DMS114 treated with DMSO at 0.1 percent for 48 hours (cell line): ENCODE measurements around the gene TEAD4.

Experiments used
- DNase-seq: peaks from one replicate; lab custom pipeline; 2025; ENCODE audit not compliant: unreplicated experiment; lab: John Stamatoyannopoulos, UW

The TEAD4 gene

GRCh38 chr12:2999265-2999841, 40.2 kb downstream of the TEAD4 start:
- DNase-seq: no peak

DNA sequence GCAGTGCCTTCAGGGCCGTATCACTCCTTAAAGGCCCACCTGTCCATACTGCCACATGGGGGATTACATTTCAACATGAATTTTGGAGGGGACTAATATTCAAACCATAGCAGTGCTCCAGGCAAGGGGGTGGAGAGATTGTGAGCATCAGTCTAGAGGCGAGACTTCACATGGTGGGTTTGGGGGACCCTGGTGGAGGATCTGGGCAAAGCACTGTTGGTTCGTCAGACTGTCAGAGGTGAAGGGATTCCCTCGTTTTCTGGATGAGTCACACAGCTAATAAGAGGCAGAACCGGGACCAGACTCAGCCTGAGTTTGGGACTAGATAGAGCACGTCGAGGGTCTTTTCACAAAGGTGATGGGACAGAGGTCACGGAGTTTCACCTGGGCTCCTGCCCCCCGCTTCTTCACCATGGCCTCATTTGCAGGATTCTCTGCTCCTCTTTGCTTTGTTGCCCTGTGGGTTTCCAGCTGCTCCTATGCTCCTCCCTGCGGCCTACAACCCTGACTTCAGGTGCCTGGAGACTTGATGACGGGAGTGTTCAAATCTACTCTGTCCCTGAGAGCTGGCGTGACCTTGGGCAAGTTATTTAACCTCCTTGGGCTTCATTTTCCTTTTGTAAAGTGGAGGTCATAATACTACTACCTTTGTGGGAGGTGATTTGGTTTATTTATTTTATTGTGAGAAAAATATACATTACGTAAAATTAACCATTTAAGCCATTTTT, 41.5 kb downstream of the TEAD4 start:
- no peak for DNase-seq

- DNase-seq: no peak
Observed at GRCh38 chr12:3002646-3003045, 43.4 kb downstream of the TEAD4 start.

GRCh38 chr12:3003357-3003992, 44.3 kb downstream of the TEAD4 start:
- DNase-seq: no peak

DNA sequence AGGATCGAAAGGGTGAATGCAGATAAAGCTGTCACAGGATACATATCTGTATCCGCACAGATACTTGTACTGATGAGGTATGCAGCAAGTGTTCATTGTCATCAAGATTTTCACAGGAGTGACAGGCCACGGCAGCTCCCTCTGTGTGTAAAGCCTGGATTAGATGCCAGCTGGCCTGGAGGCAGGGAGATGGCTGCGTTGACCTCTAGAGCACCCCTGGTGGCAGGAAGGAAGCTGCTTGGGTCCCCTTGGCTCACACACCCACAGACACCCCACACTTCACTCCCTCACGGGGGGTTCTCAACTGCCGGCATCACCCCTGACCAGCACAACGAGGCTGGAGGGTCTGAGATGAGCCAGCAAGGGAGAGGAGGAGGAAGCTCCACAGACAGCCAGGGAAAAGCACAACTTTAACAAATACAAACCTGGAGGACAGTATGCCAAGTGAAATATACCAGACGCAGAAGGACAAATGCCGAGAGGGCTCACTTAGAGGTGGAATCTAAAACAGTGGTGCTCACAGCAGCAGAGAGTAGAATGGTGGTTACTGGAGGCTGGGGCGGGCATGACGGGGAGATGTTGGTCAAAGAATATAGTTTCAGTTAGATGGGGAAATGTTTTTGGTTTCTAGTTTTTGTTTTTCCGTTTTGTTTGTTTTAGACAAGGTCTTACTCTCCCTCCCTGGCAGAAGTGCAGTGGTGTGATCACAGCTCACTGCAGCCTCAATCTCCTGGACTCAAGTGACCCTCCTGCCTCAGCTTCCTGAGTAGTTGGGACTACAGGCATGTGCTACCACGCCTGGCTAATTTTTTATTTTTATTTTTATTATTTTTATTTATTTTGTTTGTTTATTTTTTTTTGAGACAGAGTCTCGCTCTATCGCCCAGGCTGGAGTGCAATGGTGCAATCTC, 45.7 kb downstream of the TEAD4 start:
- no peak for DNase-seq

GRCh38 chr12:3005736-3006135, 46.5 kb downstream of the TEAD4 start:
- DNase-seq: no peak

GRCh38 chr12:3009780-3010179, 50.6 kb downstream of the TEAD4 start:
- DNase-seq: no peak

DNA sequence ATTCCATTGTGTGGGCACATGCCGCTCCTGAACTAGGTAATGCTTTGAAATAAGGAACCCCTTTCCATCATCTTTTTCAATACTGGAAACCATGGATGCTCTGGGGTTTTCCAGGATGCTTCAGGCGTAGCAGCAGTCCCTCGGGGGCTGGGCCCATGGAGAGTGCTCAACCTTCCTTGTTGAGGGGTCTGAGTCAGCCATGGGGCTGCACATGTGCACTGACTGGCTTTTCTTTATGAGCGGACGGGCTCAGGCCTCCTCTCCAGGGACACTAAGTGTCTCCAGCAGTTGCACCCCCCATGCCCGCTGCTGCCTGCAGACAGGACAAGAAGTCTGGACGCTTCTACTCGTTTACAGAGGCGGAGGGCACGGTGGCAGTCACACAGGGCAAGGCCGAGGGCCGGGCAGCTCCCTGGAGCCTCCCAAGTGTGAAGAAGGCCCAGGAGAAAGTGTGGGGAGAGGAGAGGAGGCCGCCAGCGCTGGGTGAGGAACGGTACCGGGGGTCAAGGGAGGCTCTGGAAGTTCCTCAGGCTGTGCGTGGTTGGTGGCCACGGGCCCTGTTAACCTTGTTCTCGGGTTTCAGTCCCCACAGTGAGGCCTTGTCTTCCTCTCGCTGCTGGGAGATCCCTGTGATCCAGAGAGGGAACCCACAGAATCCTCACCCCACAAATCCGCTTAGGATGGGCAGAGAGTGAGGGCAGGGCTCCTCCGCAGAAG, 51.2 kb downstream of the TEAD4 start:
- no peak for DNase-seq

GRCh38 chr12:3012786-3013185, 53.6 kb downstream of the TEAD4 start:
- no peak for DNase-seq

- DNase-seq: no peak
Observed at GRCh38 chr12:3014641-3015040, 55.4 kb downstream of the TEAD4 start.

DNA sequence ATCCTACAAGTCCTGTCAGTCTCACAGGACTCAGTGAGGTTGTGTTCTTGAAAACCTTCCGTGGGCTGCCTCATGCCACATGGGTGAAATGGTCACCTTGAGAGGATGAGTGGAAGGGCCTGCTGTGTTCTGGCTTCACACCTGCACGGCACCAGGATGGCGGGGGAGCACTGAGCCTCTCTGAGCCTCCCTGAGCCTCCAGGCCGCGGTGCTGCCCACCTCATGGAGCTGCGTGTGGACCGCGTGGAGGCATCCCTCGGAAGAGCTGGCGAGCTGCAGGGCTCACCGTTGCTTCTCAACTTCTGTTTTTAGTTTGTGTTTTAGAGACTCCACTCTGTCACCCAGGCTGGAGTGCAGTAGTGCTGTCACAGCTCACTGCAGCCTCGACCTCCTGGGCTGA, 56.2 kb downstream of the TEAD4 start:
- no peak for DNase-seq

DNA sequence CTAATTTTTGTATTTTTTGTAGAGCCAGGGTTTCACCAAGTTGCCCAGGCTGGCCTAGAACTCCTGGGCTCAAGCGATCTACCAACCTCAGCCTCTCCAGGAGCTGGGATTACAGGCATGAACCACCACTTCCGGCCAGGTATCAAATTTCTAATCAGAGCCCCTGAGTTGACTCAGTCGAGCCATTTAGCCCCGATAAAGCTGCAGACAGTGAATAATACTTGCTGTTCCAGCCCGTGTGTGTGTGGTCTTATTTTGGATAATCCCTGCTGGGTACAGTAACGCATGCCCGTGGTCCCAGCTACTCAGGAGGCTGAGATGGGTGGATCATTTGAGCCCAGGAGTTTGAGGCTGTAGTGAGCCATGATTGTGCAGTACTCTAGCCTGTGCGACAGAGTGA, 57.0 kb downstream of the TEAD4 start:
- no peak for DNase-seq

- no peak for DNase-seq
Observed at GRCh38 chr12:3017281-3017680, 58.1 kb downstream of the TEAD4 start.

DNA sequence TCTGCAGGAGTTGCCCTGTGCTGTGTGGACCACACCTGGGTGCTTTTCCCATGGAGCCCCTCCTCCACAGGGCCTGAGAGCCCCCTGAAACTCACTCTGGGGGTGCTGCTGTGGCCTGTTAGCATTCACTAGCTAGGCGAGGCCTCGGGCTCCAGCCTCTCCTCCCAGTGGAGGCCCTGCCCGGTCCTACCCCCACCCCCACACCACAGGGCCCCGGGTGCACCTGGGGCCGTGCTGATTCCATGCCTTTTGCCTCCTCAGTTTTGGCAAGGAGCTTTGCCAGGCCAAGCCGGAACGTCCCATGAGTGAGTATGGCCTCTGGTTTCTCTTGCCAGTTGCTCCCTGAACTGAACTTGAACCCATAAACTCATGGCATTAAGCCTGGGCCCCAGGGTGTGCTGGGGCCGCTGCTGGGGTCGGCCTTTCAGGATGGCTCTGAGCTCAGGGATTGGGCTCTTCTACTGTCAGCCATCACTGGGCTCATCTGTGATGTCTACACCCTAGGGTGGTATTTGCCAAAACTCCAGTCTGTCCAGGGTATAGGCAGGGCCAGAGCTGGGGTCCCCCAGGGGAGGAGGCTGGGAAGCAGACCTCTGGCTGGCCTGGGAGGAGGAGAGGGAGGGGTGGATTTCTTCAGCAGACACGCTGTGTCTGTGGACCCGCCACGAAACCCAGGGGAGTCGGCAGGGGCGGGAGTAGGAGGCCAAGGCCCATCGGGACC, 59.2 kb downstream of the TEAD4 start:
- DNase-seq: no peak

DNA sequence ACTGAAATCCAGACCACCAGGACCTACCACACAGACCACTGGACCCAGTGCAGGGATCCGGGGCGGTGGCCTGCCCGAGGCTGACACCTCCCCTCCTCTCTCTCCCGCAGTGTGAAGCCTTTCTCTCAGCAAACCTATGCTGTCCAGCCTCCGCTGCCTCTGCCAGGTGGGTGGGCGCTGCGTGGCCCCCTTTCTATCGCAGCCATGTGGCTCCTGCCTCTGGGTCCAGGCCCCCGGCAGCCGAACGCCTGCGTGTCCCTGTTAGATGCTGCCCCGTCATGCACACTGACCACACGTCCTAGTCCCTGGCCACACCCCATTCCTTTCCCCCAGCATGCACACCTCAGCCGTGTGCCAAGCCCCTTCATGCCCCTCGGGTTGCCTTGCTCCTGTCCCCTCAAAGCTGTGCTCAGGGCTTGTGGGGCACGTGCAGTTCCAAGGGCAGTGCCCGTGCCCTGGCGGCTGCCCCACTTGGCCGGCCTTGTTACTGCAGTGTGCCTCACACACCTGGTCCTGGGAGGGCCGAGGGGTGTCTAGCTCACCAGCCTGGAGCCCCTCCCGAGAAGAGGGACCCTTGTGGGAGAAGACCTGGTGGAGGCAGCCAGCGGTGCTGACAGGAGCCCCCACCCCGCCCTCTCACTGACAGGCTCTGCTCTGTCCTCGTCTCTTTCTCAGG, 59.9 kb downstream of the TEAD4 start:
- no peak for DNase-seq

DNA sequence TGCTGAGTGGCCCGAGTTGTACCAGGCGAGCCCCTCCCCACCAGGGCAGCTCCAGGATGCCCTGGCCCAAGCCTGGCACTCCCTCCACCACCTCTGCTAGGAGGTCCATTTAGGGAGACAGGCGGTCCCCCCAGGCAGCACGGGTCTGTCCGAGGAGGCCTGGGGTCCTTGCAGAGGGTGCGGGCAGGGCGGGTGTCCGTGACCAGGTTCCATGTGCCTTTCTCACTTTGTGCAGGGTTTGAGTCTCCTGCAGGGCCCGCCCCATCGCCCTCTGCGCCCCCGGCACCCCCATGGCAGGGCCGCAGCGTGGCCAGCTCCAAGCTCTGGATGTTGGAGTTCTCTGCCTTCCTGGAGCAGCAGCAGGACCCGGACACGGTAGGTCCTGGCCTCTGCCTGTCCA, 61.2 kb downstream of the TEAD4 start:
- no peak for DNase-seq

DNA sequence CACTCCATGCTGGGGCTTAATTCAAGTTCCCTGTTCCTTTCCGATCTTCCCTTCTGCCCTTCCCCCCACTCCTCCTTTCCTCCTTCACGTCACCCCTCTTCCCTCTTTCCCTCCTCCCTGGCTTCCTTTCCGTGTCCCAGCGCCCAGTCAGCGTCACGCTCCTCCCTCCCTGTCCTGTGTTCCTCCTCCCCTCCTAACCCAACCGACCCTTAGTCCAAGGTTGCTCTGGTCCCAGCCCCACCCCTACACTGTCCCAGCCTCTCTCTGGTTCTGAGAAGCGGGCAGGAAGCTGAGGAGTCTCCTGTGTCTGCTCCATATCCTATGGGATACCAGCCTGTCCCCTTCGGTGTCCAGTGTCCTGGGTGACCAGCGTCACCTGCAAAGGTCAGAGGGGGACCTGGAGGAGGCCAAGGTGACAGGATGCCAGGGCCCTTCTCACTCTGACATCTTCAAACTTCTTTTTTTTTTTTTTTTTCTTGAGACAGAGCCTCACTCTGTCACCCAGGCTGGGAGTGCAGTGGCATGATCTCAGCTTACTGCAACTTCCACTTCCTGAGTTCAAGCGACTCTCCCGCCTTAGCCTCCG, 61.7 kb downstream of the TEAD4 start:
- no peak for DNase-seq

- no peak for DNase-seq
Observed at GRCh38 chr12:3022411-3022810, 63.2 kb downstream of the TEAD4 start.

GRCh38 chr12:3022961-3023360, 63.8 kb downstream of the TEAD4 start:
- DNase-seq: no peak
